NCI-H748 treated with DMSO at 0.1 percent for 48 hours (cell line): ENCODE data around the gene TENT4B.
A peak's percentile ranks its signal among the peaks of the same experiment; 100 is the strongest.

ENCODE experiments used
- DNase-seq: peaks from one replicate; lab custom pipeline; 2025; lab: John Stamatoyannopoulos, UW

The TENT4B gene

DNA sequence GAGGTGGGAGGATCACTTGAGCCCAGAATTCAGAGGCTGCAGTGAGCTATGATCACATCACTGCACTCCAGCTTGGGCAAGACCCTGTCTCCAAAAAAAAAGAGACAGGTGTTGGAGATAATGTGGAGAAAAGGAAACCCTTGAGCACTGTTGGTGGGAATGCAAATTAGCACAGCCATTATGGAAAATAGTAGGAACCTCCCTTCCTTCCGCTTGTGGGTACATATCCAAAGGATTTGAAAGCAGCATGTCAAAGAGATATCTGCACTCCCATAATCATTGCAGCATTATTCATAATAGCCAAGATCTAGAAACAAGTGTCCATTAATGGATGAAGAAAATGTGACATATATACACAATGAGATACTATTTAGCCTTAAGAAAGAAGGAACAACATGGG is 103.5 kb downstream of the TENT4B start:
- no peak for DNase-seq

DNA sequence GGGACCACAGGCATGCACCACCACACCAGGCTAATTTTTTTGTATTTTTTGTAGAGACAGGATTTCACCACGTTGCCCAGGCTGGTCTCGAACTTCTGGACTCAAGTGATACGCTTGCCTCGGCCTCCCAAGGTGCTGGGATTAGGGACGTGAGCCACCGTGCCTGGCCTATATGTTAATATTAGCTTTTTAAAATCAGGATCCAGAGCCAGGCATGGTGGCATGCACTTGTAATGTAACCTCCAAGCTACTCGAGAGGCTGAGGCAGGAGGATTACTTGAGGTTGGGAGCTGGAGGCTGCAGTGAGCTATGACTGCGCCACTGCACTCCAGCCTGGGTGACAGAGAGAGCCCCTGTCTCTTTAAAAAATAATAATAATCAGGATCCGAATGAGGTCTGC is 104.8 kb downstream of the TENT4B start:
- DNase-seq, result no peak

DNA sequence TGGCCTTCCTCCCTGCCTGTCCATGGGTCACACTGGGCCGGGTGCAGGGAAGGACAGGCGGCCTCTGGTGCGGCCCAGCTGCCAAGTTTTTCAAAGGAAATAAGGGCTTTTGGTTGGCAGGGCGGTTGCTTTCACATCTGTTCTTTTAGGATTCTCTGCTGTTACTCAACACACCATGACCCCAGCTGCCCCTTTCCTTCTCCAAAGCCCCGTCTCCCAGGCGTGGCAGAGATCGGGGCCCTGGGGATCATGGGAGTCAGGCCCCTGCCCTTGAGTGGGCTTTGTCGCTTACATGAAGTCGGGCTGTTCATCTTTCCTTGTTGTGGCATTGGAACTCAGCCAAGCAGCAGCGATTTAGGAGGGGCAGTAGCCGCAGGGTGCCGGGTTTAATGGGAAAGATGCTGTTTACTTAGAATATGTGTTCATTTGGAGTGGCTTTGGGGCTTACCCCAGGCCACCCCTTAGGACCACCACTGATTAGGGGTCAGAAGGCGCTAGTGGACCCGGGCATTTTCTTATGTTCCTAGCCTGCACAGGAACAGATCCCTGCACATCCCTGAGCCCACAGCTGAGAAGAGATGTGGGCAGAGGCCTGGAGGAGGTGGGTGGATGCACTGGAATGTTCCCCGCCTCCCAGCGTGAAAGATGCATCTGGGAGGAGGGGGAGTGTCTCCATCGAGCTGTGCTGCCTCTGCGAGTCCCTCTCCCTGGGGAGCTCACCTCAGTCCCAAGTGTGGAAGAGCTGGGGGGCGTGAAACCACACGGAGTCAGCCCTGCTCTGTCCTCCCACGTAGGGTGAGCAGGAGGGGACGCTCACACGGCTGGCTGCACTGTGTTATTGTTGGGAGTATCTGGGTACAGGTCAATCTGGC is 106.5 kb downstream of the TENT4B start:
- DNase-seq, result peak; percentile 63

DNA sequence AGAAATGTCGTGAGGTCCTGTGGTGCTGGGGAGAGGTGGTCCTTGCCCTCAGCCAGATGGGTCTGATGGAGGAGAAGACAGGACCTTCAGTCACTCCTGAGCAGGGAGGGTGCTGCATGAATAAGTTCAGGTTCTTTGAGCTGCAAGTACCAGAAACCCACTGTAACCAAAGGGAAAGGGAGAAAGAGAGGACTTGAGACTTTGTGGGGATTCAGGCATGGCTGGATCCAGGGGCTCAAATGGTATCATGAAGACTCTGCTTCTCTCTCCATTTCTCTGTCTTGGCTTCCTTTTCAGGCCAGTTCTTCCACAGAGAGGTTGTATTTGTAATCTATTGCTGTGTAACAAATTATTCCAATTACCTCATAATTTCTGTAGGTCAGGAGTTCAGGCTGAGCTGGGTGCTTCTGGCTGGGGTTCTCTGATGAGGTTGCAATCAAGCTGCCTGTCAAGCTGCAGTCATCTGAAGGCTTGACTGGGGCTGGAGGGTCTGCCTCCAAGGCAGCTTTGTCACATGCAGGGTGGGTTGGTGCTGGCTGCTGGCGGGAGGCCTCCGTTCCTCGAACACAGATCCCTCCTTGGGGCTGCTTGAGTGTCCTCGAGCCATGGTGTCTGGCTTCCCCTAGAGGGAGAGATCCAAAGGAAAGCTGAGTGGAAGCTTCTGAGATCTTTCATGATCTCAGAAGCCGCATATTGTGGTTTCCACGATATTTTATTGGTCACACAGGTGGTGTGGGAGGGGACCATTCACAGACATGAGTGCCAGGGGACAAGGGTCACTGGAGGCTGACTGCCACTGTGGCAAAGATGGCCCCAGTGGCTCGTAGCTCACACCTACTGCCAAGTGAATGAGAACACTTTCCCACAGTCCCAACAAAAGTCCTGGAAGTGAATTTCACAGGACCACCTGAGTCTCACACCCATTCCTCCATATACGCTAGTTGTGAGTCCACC is 107.4 kb downstream of the TENT4B start:
- no peak for DNase-seq

DNA sequence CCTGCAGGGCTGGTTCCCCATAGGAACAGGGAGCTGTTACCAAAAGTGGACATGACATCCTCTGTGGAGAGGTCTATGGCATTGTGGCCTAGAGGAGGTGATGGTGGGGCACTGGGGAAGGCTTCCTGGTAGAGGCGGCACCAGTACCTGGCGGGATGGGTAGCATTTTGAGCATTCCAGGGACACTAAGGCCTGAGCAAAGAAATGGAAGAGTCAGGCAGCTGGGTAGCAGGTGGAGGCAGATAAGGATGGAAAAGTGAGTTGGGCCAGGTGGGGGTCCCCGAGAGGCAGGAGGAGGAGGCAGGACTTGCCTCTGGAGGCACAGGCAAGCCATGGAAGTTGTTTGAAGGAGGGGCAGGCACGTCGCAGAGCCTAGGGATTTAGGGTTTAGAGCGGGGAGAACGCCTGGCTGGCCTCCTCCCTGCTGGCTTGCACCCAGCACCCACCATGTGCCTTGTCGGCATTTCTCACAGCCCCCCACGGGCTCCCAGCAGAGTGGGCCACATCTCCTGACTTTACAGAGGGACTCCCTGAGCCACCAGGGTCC is 108.1 kb downstream of the TENT4B start:
- no peak for DNase-seq

DNA sequence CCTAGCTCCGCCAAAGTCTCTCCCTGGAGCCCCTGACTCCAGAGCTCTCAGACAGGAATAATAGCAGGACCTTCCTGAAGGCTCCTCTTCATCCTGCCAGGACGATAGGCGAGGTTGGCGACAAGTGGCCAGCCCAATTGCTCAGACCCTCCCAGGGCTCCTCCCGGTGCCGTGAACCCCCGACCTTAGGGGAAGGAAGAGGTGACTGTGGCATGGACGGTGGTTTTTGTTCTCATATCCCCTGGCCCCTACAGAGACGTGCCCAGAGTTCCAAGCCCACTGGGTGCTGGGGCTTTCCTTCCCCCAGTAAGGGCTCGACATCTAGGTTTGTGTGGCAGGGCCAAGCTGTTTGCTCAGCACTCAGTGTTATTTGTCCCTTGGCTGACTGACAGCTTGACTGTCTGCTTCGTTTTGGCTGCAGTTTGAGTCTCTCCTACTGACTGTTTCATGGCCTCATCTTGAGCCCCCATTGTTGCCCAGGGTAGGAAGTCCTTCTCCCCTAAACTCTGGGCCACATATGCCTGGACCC is 108.7 kb downstream of the TENT4B start:
- no peak for DNase-seq

DNA sequence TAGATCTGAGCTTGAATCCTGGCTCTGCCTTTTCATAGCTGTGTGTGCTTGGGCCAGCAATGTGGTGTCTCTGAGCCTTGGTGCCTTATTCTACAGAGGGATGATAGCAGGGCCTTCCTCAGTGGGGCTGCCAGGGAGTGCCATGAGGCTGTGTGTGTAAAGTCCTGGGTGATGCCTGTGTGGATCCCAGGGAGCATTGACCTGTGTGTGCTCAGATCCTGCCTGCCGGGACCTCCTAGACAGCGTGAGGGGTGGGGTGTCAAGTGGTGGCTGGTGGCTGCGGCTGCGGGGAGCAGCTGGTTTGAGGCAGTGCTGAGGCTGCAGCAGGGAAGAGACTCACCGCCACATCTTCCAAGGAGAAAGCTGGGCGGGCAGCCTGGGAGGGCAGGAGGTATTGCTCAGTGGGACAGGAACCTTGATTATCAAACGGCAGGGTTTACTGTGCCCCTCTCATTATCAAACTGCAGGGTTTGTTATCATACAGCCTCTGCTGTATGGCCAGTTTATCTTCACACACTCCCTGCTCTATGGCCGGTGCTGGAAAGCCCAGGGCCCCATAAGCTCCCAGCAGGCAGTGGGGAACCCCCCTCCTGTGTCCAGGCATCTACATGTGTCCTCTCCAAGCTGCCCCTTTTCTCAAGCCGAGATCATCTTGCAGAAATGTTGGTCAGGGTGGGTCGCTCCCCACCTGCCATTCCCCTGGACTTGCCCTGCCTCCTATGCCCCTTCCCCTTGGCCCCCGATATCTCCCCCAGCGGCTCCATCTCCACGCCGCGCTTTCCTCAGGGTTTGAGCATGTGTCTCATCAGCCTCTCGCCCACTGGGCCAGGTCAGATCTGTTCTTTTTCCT is 110.2 kb downstream of the TENT4B start:
- DNase-seq, result no peak

DNA sequence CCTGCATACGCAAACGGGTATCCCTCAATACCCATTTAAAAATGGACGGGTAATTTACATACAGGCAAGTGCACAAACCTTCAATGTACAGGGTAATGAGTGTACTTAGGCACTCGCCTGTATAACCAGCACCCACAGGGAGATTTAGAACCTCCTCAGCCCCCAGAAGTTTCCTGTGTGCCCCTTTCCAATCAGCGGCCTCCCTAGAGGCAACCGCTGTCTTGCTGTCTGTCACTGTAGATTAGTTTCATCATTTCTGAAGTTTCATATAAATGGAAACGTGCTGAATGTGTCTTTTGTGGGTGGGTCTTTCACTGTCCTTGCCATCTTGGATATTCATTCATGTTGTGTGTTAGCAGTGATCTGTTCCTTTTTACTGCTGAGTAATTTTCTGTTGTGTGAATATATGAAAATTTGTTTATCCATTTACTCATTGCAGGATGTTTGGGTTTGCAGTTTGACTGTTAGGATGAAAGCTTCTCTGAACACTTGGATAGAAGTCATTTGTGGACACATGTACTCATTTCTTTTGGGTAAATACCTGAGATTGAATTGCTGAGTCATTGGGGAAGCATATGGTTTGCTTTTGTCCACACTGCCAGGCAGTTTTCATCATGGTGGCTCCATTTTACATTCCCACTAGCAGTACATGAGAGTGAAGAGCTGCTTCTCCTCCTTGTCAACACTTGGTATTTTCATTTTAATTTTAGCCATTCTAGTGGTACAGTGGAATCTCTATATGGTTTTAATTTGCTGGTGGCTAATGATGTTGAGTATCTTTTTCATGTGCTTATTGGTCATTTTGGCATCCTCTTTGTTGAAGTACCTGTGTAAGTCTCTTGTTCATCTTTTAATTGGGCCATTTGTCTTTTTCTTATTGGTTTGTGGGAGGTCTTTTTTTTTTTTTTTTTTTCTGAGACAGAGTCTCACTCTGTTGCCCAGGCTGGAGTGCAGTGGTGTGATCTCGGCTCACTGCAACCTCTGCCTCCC is 111.1 kb downstream of the TENT4B start:
- no peak for DNase-seq

DNA sequence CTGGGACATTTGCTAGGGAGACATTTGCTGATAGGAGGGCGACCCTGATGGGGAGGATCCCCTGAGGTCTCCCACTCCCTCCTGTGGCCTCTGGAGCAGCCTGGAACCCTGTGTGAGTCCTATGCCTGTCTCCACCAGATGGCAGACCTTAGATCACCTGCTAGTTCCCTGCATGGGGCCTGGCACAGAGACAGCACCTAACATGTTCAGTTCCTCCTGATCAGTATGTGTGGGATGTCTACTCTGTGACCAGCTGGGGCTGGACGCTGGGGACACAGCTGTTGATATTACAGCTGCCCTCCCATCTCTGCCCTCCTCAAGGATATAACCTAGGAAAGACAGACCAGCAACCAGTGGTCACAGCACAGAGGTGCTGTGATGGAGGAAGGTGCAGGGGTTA is 112.2 kb downstream of the TENT4B start:
- DNase-seq, result no peak

DNA sequence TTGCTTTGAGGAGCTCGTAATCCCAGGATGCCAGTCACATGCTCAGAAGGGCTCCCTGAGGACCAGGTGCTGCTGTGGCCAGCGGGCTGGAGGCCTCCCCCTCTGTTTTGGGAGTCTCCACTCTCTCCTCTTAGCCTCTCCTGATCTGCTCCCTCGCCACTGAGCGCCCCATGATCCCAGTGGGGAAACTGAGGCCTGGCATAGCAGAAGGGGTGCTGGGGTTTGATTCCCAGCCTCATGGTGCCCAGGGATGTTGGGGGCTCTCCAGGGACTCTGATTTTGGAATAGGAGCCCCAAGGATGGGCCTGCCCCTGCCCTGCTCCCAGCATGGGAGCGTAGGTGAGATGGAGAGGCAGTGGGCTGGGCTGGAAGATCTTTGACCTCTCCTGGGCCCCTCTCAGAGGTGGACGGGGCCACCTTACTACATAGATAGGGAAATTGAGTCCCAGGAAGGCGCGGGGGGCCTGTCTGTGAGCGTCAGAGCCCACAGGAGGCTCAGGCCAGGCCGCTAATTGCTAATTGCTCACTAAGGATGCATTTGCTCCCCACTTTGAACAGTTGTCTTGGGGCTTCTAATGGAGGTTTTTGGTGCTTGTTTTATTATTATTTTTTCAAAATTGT is 112.7 kb downstream of the TENT4B start:
- no peak for DNase-seq

DNA sequence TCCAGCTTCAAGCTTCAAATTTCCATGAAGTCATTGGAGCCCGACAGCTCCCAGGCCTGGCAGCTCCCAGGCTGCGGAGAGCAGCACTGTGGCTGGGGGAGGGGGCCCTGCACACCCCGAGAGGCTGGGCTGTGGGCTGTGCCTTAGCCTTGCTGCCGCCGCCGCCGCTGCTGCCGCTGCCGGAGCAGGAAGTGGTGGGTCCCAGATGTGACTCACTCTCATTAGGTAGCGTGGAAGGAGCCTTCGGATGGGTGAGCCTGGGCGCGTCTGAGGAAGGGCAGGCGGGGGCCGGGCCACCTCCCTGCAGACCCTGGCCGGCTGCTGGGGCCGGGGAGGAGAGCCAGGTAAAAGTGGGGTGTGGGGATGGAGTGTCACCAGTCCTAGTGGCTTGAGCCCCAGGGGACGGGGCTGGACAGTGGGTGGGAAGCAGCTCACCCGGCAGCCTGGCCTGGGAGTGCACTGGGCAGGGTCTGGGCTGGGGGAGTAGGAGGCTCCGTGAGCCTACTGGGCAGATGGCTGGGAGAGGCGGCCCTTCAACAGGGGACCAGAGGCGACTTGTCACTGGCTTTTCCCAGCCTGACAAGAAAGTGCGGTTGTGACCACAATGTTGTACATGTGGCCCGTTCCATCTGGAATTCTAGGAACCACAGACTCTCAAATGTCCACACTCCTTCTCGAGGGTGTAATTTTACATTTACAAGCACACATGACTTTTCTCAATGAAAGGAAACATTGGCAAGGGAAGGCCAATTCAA is 113.4 kb downstream of the TENT4B start, which contains the start of gene ADCY7:
Gene ADCY7 (plus strand): TSS at position 215 of the 755 bp plus-strand sequence. CDS start 21,629 bp downstream, outside the sequence.
- DNase-seq, result no peak

DNA sequence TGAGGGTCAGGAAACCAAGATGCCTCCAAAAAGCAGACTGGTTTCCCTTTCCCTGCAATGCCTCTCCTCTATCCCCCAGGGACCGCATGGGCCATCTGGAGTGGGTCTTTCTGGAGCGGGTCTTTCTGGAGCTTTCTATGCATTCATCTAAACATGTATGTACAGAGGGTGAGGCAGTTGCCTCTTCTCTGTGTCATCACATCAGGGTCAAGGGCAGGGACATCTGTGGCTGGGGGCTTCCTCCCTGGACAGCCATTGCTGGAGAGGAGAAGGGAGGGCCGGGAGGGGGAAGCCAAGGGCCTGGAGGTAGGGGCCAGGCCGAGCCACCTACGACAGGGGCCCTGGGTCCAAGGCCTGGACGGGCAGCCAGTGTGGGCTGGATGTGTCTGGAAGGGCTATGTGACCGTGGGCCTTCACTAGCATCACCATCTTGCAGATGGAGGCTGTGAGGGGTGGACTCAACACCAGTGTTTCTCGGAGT is 114.1 kb downstream of the TENT4B start:
- no peak for DNase-seq

DNA sequence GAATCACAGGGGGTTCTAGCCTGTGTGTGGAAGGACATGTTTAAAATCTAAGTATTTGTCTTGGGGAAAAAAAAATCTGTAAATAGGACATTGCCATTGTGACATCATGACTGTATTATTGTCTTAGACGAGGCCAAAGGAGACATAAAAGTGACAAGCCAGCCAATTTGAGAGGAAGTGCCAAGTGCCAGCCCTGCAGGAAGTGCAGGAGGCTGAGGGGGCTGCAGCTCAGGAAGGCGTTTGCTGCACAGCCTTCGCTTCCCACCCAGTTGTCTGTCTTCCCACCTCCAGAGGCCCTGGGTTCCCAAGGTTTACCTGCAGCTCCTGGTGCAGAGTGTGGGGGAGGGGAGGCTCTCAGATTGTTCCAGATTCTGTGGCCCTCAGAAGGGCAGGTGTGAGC is 114.5 kb downstream of the TENT4B start:
- DNase-seq, result no peak

DNA sequence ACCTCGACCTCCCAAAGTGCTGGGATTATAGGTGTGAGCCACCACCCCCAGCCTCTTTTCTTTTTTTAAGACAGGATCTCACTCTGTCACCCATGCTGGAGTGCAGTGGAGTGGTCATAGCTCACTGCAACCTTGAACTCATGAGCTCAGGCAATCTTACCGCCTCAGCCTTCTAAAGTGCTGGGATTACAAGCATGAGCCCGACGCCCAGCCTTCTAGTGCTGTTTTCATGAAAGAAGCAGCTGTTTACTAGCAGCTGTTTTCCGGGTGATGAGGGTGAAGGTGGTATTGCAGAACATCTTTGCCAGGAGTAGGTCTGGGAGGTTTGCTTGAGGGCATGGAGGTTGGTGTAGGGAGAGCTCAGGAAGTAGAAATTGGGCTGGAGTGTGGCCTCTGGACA is 115.2 kb downstream of the TENT4B start:
- DNase-seq, result no peak

DNA sequence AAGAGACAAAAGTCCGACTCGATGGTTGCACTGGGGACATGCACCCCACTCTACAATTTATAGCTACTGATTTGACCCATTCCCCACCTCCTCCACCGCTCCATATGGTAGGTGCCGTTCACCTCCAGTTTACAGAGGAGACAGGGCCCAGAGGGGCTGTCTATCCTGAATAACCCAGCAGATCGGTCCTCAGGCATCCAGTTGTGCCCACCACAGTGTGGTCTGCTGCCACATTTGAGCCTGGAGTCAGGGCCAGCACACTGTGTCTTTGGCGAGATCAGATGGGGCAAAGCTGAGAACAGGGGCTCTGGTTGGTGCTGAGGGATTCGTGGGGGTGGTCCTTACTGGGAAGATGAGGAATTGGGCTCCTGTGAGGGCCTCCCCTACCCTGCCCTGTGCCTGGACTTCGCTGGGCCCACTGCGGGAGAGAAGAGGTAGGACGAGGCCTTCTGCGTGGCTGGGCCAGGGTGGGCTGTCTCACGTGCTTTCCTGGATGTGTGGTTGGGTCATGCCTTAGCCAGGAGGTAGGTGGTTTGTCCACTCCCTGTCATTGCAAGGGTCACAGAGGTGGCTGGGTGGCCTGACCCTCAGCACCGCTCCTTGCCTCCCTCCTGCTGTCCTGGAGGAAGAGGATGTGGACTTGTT is 116.1 kb downstream of the TENT4B start:
- no peak for DNase-seq

DNA sequence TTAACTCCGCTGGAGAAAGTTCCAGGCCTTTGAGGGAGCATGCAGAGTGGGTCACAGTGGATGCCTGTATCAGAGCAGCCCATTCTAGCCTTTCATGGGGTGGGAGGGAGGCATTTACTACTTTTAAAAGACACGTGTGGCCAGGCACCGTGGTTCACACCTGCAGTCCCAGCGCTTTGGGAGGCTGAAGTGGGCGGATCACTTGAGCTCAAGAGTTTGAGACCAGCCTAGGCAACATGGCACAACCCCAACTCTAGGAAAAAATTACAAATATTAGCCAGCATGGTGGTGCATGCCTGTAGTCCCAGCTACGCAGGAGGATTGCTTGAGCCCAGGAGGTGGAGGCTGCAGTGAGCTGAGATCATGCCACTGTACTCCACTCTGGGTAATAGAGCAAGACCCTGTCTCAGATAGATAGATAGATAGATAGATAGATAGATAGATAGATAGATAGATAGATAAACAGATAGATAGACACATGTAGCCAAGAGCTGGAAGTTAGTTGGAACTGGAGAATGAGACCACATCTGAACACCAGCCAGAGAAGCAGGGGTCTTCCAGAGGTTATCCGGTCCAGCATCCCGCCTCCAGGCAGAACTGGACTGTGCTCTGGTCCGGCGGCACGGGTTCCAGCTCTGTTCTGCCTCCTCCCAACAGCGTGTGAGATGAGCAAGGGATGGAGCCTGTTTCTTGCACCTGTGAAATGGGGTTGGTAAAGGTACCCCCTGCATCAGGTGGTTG is 116.8 kb downstream of the TENT4B start:
- no peak for DNase-seq

DNA sequence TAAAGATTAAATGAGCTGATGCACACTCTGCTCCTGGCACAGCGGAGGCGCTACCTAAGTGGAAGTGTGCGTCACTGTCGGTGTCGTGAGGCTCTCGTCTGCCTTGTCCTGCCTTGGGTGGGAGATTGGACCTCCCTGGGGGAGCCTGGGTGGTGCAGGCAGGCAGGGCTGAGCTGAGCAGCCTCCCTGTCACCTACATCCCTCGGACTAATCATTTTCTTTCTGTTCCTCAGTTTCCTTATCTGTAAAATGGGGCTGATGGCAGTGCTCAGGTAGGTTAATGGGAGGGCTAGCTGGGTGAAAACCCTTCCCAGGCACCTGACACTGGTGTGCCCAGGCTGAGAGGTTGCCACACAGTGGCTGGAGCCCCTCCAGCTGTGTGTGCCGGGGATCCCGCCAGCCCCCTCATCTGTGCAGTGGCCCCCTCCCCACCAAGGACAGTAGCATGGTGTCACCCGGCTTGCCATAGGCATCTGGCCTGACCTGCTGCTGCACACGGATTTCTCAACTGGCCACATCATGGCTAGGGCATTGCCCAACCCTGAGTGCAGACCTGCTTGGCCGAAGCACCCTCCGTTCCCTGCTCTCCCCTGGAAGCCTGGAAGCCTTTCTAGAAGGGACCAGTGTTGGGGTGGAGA is 117.5 kb downstream of the TENT4B start:
- DNase-seq, result no peak
